Measurements from ENCODE around the gene GSK3B. TPM values are rescaled to one million over a fixed set of nuclear protein-coding genes. Genes with fewer than 3 reads are reported as not detected.

GSK3B gene
- polyA plus RNA-seq, 3 donors = 41.2 to 47.6 (median 44.2) TPM

- no peak for DNase-seq
Measured at GRCh38 chr3:119783883-119784282, 310.4 kb downstream of the GSK3B start.

DNA sequence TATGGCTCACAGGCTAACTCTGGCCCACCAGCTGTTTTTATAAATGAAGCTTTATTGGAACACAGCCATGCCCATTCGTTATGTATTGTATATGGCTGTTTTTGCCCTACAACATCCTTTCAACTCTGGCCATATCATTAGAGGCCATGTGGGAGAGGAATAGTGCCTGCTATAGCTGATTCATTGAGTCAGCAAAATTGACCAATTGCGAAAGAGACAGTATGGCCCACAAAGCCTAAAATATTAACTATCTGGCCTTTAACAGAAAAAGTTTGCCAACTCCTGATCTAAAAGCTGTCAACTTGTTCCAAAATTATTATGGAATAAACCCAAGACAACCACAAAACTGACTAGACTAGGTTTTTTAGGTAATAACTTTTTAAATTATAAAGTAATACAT, 311.0 kb downstream of the GSK3B start:
- DNase-seq = no peak

GRCh38 chr3:119782460-119782859, 311.8 kb downstream of the GSK3B start:
- no peak for DNase-seq

GRCh38 chr3:119781330-119782198, 312.7 kb downstream of the GSK3B start, which contains the start of gene NR1I2:
TSS of gene NR1I2 (plus strand) at chr3:119782101.
- no peak for DNase-seq

- DNase-seq = no peak
Measured at GRCh38 chr3:119779731-119780383, 314.4 kb downstream of the GSK3B start.

- DNase-seq = peak; percentile 26
Measured at GRCh38 chr3:119778811-119779210, 315.4 kb downstream of the GSK3B start.

GRCh38 chr3:119778176-119778575, 316.1 kb downstream of the GSK3B start:
- no peak for DNase-seq

GRCh38 chr3:119776304-119776703, 317.9 kb downstream of the GSK3B start:
- DNase-seq = no peak

GRCh38 chr3:119774444-119774843, 319.8 kb downstream of the GSK3B start:
- DNase-seq = no peak

Other genes starting within 250 kb of the GSK3B start
- 1 to 10 TPM; 2.9 to 3.6 (median 3.3) TPM for gene GPR156, start 190.8 kb upstream of the GSK3B start, polyA plus RNA-seq (ENCODE audit: insufficient read length in 3 of 3)

All from renal pelvis (tissue), 4 donors.